SK-N-MC (cell line): ENCODE results near the gene MOCOS.

ENCODE experiments used
- DNase-seq: peaks from one replicate; pipeline ENCODE4 v3.0.0-alpha.2; 2011; ENCODE audit warnings: low read depth, low spot score
- H3K27ac ChIP-seq: fragments of 200-600 bp; sonication (generic); 2 replicates; pipeline ENCODE4 v1.5.1; 2016; ENCODE audit warnings: mixed run types
- H3K36me3 ChIP-seq: fragments of 200-600 bp; sonication (generic); 2 replicates; pipeline ENCODE4 v1.6.1; 2017; ENCODE audit warnings: antibody characterized with exemption, low read length, mixed read lengths; ENCODE audit not compliant: insufficient read depth
- H3K4me3 ChIP-seq: fragments of 200-600 bp; sonication (generic); 2 replicates; pipeline ENCODE4 v1.5.1; 2016
- H3K9ac ChIP-seq: fragments of 200-600 bp; sonication (generic); 2 replicates; pipeline ENCODE4 v1.8.0; 2017; ENCODE audit warnings: mixed run types, mixed read lengths; ENCODE audit not compliant: insufficient read length
- H3K9me3 ChIP-seq: fragments of 200-600 bp; sonication (generic); 2 replicates; pipeline ENCODE4 v1.6.1; 2017; ENCODE audit warnings: low read depth, mild to moderate bottlenecking, antibody characterized with exemption, low read length, moderate library complexity, mixed read lengths
- EZH2 ChIP-seq: fragments of 200-600 bp; sonication (generic); IDR thresholded peaks from one replicate; pipeline ENCODE4 v1.6.1; 2017; ENCODE audit warnings: antibody characterized with exemption
- FOXP2 ChIP-seq: optimal IDR thresholded peaks from 2 replicates; pipeline ENCODE3; 2011; ENCODE audit warnings: mild to moderate bottlenecking, moderate library complexity; ENCODE audit not compliant: insufficient read depth; ENCODE audit errors: extremely low read length, control extremely low read depth
- POLR2AphosphoS5 ChIP-seq: IDR thresholded peaks from 2 replicates; pipeline ENCODE4 v1.6.1; 2012; ENCODE audit warnings: mild to moderate bottlenecking, low read depth, low read length, borderline replicate concordance

Gene MOCOS

GRCh38 chr18:36175481-36175880 is 11.8 kb upstream of the MOCOS start:
- DNase-seq = no peak
- no peak for TF ChIP-seq FOXP2
- TF ChIP-seq POLR2AphosphoS5 = no peak
- TF ChIP-seq EZH2 = no peak
- peaks cover 47% of the 10 kb centered on the region for H3K36me3 ChIP-seq
- no peak overlapping the region for H3K4me3 ChIP-seq
- no peaks in the 10 kb centered on the region for H3K9me3 ChIP-seq
- no peak overlapping the region for H3K27ac ChIP-seq
- H3K9ac ChIP-seq = no peak overlapping the region

- H3K4me3 ChIP-seq = no peak overlapping the region
- peaks cover 40% of the 10 kb centered on the region for H3K36me3 ChIP-seq
- H3K27ac ChIP-seq = no peak overlapping the region
- TF ChIP-seq POLR2AphosphoS5 (no peak), EZH2 (no peak), FOXP2 (no peak)
- H3K9ac ChIP-seq = no peak overlapping the region
- DNase-seq = no peak
- H3K9me3 ChIP-seq = no peaks in the 10 kb centered on the region
Observed at GRCh38 chr18:36176177-36176584, 11.1 kb upstream of the MOCOS start.

DNA sequence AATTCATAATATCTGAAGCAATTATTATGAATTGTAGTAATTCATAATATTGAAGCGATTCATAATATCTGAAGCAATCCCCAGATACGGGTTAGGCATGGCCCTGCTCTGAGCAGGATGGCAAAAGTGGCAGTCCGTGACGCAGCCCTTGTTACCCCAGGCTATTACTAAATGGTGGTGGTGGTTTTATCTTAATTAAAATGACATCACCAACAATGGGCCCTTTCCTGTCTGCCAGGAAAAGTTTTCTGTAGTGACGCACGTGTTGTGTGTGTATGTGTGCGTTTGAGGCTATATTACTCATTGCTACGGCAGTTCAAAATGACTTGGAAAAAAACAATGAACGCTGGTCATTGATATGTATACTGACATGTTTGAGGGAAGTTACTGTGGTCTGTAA is 10.6 kb upstream of the MOCOS start:
- DNase-seq = no peak
- H3K36me3 ChIP-seq = peaks cover 39% of the 10 kb centered on the region
- H3K27ac ChIP-seq = no peak overlapping the region

GRCh38 chr18:36177913-36178312 is 9.4 kb upstream of the MOCOS start:
- Histone ChIP-seq H3K9ac (no peak overlapping the region), H3K36me3 (peaks cover 34% of the 10 kb centered on the region), H3K27ac (no peak overlapping the region), H3K9me3 (no peaks in the 10 kb centered on the region), H3K4me3 (no peak overlapping the region)
- TF ChIP-seq FOXP2 (no peak), POLR2AphosphoS5 (no peak), EZH2 (no peak)
- DNase-seq = no peak

More for the DNA sequence above, 10.6 kb upstream of the MOCOS start:
- H3K9me3 ChIP-seq = no peaks in the 10 kb centered on the region
- H3K9ac ChIP-seq = no peak overlapping the region
- TF ChIP-seq EZH2 (no peak), POLR2AphosphoS5 (no peak), FOXP2 (no peak)
- no peak overlapping the region for H3K4me3 ChIP-seq

- Histone ChIP-seq H3K27ac (0 out of 2 replicates have a peak overlapping the region, but pooled peaks have one; percentile 9), H3K9ac (no peak overlapping the region), H3K36me3 (peaks cover 21% of the 10 kb centered on the region)
Observed at GRCh38 chr18:36179562-36180355, 7.5 kb upstream of the MOCOS start.

DNA sequence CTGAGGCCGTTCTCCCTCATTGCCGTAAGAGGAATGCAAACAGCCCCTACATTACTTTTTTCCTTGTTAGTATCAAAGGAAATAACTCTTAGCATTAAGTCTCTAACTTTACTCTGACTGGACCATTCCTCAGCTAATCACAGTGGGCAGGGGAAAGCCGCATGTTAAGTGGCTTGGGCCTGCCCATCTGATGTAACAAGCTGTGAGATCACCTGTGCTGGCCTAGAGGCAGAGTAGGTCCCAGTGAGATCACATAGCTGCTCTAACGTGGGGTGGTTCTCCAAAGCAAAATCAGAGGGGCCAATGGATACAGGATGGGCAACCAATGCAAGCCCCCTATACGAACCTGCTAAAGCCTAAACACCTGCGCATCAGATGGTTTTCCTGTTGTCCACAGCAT is 5.9 kb upstream of the MOCOS start:
- Histone ChIP-seq H3K9ac (no peak overlapping the region), H3K36me3 (peaks cover 4% of the 10 kb centered on the region), H3K27ac (no peak overlapping the region), H3K9me3 (no peaks in the 10 kb centered on the region), H3K4me3 (no peak overlapping the region)
- TF ChIP-seq EZH2 = no peak
- DNase-seq = no peak

More at GRCh38 chr18:36179562-36180355, 7.5 kb upstream of the MOCOS start:
- TF ChIP-seq POLR2AphosphoS5 = no peak
- no peak for TF ChIP-seq FOXP2
- TF ChIP-seq EZH2 = no peak
- Histone ChIP-seq H3K4me3 (no peak overlapping the region), H3K9me3 (no peaks in the 10 kb centered on the region)
- DNase-seq = no peak

DNA sequence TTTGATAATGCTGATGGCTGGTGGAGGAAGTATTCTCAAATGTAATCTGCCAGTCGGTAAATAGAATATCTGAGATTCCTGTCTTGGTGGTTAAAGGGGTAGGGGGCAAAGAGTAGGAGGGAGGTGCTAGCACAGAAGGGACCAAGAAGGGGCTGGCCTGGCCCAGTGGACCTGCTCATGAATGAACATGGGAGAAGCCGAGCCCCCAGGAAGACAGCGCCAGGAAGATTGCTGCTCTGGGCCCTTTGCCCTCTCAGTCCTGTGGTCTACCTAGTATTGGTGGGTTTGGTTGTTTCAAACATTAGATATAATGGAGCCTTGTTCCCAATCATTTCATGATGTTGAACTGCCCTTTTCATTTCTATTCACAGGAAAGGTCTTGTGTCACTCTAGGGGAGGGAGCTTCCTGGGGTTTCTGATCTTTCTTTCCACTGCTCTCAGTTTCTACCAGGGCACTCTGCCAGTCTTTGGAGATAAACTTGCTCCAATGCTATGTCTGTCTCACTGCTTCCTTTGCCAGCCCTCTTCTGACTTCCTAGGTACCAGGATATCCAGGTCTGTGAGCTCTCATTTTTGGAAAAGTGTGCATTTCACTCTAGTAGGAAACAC is 5.3 kb upstream of the MOCOS start:
- H3K9me3 ChIP-seq = no peaks in the 10 kb centered on the region
- H3K27ac ChIP-seq = no peak overlapping the region
- no peak for DNase-seq
- no peaks in the 10 kb centered on the region; the same call in 1 of the 2 replicates for H3K36me3 ChIP-seq
- no peak overlapping the region for H3K4me3 ChIP-seq
- H3K9ac ChIP-seq = no peak overlapping the region
- TF ChIP-seq FOXP2 (no peak), POLR2AphosphoS5 (no peak), EZH2 (no peak)

GRCh38 chr18:36183033-36183432 is 4.3 kb upstream of the MOCOS start:
- Histone ChIP-seq H3K36me3 (no peaks in the 10 kb centered on the region), H3K4me3 (no peak overlapping the region), H3K9me3 (no peaks in the 10 kb centered on the region), H3K9ac (no peak overlapping the region), H3K27ac (no peak overlapping the region)
- DNase-seq = no peak
- no peak for TF ChIP-seq POLR2AphosphoS5
- no peak for TF ChIP-seq FOXP2
- TF ChIP-seq EZH2 = no peak
